HG03575 (cell line): ENCODE results near the gene FAM174A.

Source experiments
- ATAC-seq: cut with Tn5 transposase; IDR thresholded peaks from one replicate; pipeline ENCODE4 v1.9.1; 2021; ENCODE audit not compliant: unreplicated experiment, insufficient number of reproducible peaks, low FRiP score; ENCODE audit errors: extremely low read depth

The FAM174A gene

DNA sequence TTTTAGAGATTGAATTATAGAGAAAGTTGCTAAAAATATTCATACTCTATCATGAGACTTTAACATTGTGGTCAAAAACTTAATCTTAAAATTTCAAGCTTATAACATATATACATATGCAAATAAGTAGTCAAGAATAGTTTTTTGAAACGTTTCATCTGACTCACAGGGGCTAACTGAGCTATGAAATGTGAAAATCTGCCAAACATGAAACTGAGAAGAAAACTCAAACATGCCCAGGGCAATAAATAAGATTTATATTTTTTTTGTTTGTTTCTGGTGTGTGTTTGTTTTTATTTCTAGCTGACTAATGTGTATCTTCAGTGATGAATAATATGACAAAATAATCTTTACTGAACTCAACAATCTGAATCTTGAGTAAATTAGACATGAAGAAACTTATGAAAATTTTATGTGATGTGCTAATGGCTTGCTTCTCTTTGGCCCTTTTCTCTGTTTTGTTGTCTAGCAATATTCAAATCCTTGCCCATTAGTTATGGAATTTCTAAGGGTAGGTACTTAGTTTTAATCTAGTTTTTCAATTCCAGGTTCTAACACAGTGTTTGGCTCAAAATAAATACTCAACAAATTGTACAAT, 99.9 kb downstream of the FAM174A start:
- no peak for ATAC-seq
